ENCODE measurements around the gene EXOSC2. TPM values are rescaled to one million over a fixed set of nuclear protein-coding genes. Genes with fewer than 3 reads are reported as not detected.
A peak's percentile ranks its signal among the peaks of the same experiment; 100 is the strongest.

Gene EXOSC2
- total and polyA plus RNA-seq, 2 of the 13 experiments (the other 11 are each of a cell fraction or from before 2014, with no cell fraction given): 27.5 to 63.8 TPM

- TF ChIP-seq JUN (CRISPR knock-in tag; IDR thresholded peaks at IDR 0.05): 0 out of 2 replicates have a peak, but pooled peaks have one; percentile 66
- TF ChIP-seq CBX5 (CRISPR knock-in tag; IDR thresholded peaks at IDR 0.05; ENCODE audit: borderline replicate concordance): no peak
- TF ChIP-seq STAG1 (CRISPR knock-in tag; IDR thresholded peaks at IDR 0.05): peak; percentile 21
- no peak for TF ChIP-seq ZNF512B (CRISPR knock-in tag; IDR thresholded peaks at IDR 0.05; ENCODE audit: borderline replicate concordance)
- peak; percentile 94 for TF ChIP-seq MXD3 (CRISPR knock-in tag; IDR thresholded peaks at IDR 0.05)
- TF ChIP-seq KLF16 (CRISPR knock-in tag; IDR thresholded peaks at IDR 0.05): peak in 1 of 2 experiments; percentile 84; a peak in 2 of 4 replicates
- 0 out of 2 replicates have a peak, but pooled peaks have one; percentile 76 for TF ChIP-seq SNAPC2 (CRISPR knock-in tag; IDR thresholded peaks at IDR 0.05)
- TF ChIP-seq RBAK (CRISPR knock-in tag; IDR thresholded peaks at IDR 0.05): no peak
- no peak for TF ChIP-seq HMGA1 (CRISPR knock-in tag; conservative IDR thresholded peaks at IDR 0.05)
- peak; percentile 75 for TF ChIP-seq RBFOX2 (IDR thresholded peaks at IDR 0.05; ENCODE audit: low read depth, low read length)
- TF ChIP-seq HHEX (CRISPR knock-in tag; IDR thresholded peaks at IDR 0.05): no peak
- peak; percentile 43; the same call in 1 of the 2 replicates for TF ChIP-seq MIXL1 (CRISPR knock-in tag; IDR thresholded peaks at IDR 0.05)
- no peak for TF ChIP-seq NFYC (CRISPR knock-in tag; IDR thresholded peaks at IDR 0.05)
- peak; percentile 97 for TF ChIP-seq ZSCAN5A (CRISPR knock-in tag; IDR thresholded peaks at IDR 0.05; ENCODE audit: borderline replicate concordance)
- peak; percentile 57; the same call in 1 of the 2 replicates for TF ChIP-seq ZNF562 (CRISPR knock-in tag; IDR thresholded peaks at IDR 0.05; ENCODE audit: borderline replicate concordance)
- TF ChIP-seq PCBP1 (IDR thresholded peaks at IDR 0.05; ENCODE audit: borderline replicate concordance, low read depth, low read length): no peak
- peak; percentile 86; the same call in 1 of the 2 replicates for TF ChIP-seq ZNF138 (CRISPR knock-in tag; IDR thresholded peaks at IDR 0.05; ENCODE audit: low read depth)
- TF ChIP-seq ZSCAN12 (CRISPR knock-in tag; IDR thresholded peaks at IDR 0.05): no peak
- peak; percentile 44; the same call in 1 of the 2 replicates for TF ChIP-seq ZNF598 (CRISPR knock-in tag; IDR thresholded peaks at IDR 0.05; ENCODE audit: borderline replicate concordance)
- no peak; the same call in 1 of the 2 replicates for TF ChIP-seq NFYB (CRISPR knock-in tag; IDR thresholded peaks at IDR 0.05)
- no peak for TF ChIP-seq ZNF136 (CRISPR knock-in tag; IDR thresholded peaks at IDR 0.05; ENCODE audit: low read depth)
- peak; percentile 53; the same call in 1 of the 2 replicates for TF ChIP-seq HDAC2 (CRISPR knock-in tag; IDR thresholded peaks at IDR 0.05)
These were observed 12.5 kb upstream of the EXOSC2 start (continued) for GRCh38 chr9:130680836-130681768.
